Skeletal muscle satellite cell (primary cell): ENCODE measurements around the gene CD52.
"Not testable (repeated sequence)": the region's sequence is repeated elsewhere in the genome, so short reads cannot be mapped to it uniquely, and the experiment has no call there.

Experiments used
- H3K27me3 ChIP-seq: 2 replicates; pipeline ENCODE4 v1.7.0; 2013; ENCODE audit warnings: low read length; ENCODE audit not compliant: control insufficient read depth, insufficient read depth
- H3K36me3 ChIP-seq: 2 replicates; pipeline ENCODE4 v1.7.0; 2013; ENCODE audit warnings: mild to moderate bottlenecking, control low read depth, low read length; ENCODE audit not compliant: insufficient read depth
- H3K4me1 ChIP-seq: 2 replicates; pipeline ENCODE4 v1.7.0; 2013; ENCODE audit warnings: low read length; ENCODE audit not compliant: control insufficient read depth, insufficient read depth
- H3K4me2 ChIP-seq: 2 replicates; pipeline ENCODE4 v1.7.0; 2013; ENCODE audit warnings: mild to moderate bottlenecking, low read length
- H3K4me3 ChIP-seq: 2 replicates; pipeline ENCODE4 v1.7.0; 2013; ENCODE audit warnings: low read length
- H3K9ac ChIP-seq: 2 replicates; pipeline ENCODE4 v1.7.0; 2013; ENCODE audit warnings: mild to moderate bottlenecking, low read depth, low read length, moderate library complexity
- H3K9me3 ChIP-seq: replicated peaks from 2 replicates; pipeline ENCODE4 v1.7.0; 2013; ENCODE audit warnings: mild to moderate bottlenecking, control low read depth, low read length

CD52 gene

GRCh38 chr1:26307966-26308899 lies 9.5 kb upstream of the CD52 start:
- H3K9ac ChIP-seq, H3K4me2 ChIP-seq, H3K4me3 ChIP-seq, H3K27me3 ChIP-seq, H3K9me3 ChIP-seq, H3K36me3 ChIP-seq: not testable (repeated sequence)
- peaks cover 11% of the 10 kb centered on the region for H3K4me1 ChIP-seq

GRCh38 chr1:26314501-26314900 lies 3.3 kb upstream of the CD52 start:
- peaks cover 9% of the 10 kb centered on the region for H3K27me3 ChIP-seq
- H3K4me1 ChIP-seq: peaks cover 8% of the 10 kb centered on the region
- no peaks in the 10 kb centered on the region for H3K36me3 ChIP-seq
- H3K9ac ChIP-seq: no peak overlapping the region
- H3K4me2 ChIP-seq: no peak overlapping the region
- no peaks in the 10 kb centered on the region for H3K9me3 ChIP-seq
- no peak overlapping the region for H3K4me3 ChIP-seq

GRCh38 chr1:26315874-26316850 lies 1.6 kb upstream of the CD52 start:
- no peaks in the 10 kb centered on the region for H3K36me3 ChIP-seq
- no peak overlapping the region for H3K4me2 ChIP-seq
- H3K27me3 ChIP-seq: peaks cover 9% of the 10 kb centered on the region
- H3K4me3 ChIP-seq: no peak overlapping the region
- H3K9ac ChIP-seq: no peak overlapping the region
- H3K4me1 ChIP-seq: peaks cover 10% of the 10 kb centered on the region
- H3K9me3 ChIP-seq: no peaks in the 10 kb centered on the region

GRCh38 chr1:26317146-26317545 lies 612 bp upstream of the CD52 start:
- Histone ChIP-seq H3K27me3 (peaks cover 3% of the 10 kb centered on the region), H3K9ac (no peak overlapping the region), H3K4me2 (no peak overlapping the region), H3K4me3 (no peak overlapping the region), H3K36me3 (no peaks in the 10 kb centered on the region), H3K4me1 (peaks cover 13% of the 10 kb centered on the region), H3K9me3 (no peaks in the 10 kb centered on the region)

- peaks cover 3% of the 10 kb centered on the region for H3K27me3 ChIP-seq
- H3K9me3 ChIP-seq: no peaks in the 10 kb centered on the region
- no peak overlapping the region for H3K9ac ChIP-seq
- H3K4me2 ChIP-seq: no peak overlapping the region
- H3K36me3 ChIP-seq: no peaks in the 10 kb centered on the region
- peaks cover 13% of the 10 kb centered on the region for H3K4me1 ChIP-seq
- H3K4me3 ChIP-seq: no peak overlapping the region
These were observed 743 bp downstream of the CD52 start for GRCh38 chr1:26318338-26319064.

- Histone ChIP-seq H3K4me1 (peaks cover 13% of the 10 kb centered on the region), H3K36me3 (no peaks in the 10 kb centered on the region), H3K9ac (peak overlapping the region; percentile 44), H3K9me3 (no peaks in the 10 kb centered on the region), H3K4me3 (no peak overlapping the region), H3K4me2 (peak overlapping the region; percentile 43), H3K27me3 (peaks cover 15% of the 10 kb centered on the region)
These were observed 3.1 kb downstream of the CD52 start for GRCh38 chr1:26320896-26321295.

- Histone ChIP-seq H3K9ac (peak overlapping the region; percentile 44), H3K36me3 (no peaks in the 10 kb centered on the region), H3K4me1 (peaks cover 13% of the 10 kb centered on the region), H3K27me3 (peaks cover 15% of the 10 kb centered on the region), H3K4me3 (no peak overlapping the region), H3K4me2 (peak overlapping the region; percentile 43), H3K9me3 (no peaks in the 10 kb centered on the region)
These were observed 3.7 kb downstream of the CD52 start for GRCh38 chr1:26321315-26322041.

- Histone ChIP-seq H3K4me3 (no peak overlapping the region), H3K9me3 (no peaks in the 10 kb centered on the region), H3K4me2 (no peak overlapping the region), H3K4me1 (peaks cover 13% of the 10 kb centered on the region), H3K9ac (no peak overlapping the region), H3K27me3 (peaks cover 19% of the 10 kb centered on the region), H3K36me3 (no peaks in the 10 kb centered on the region)
These were observed 4.2 kb downstream of the CD52 start for GRCh38 chr1:26322042-26322331.

- Histone ChIP-seq H3K9ac (no peak overlapping the region), H3K9me3 (no peaks in the 10 kb centered on the region), H3K4me1 (peaks cover 10% of the 10 kb centered on the region), H3K27me3 (peaks cover 24% of the 10 kb centered on the region), H3K4me3 (no peak overlapping the region), H3K4me2 (no peak overlapping the region), H3K36me3 (no peaks in the 10 kb centered on the region)
These were observed 5.6 kb downstream of the CD52 start for GRCh38 chr1:26323382-26323781.

- no peaks in the 10 kb centered on the region for H3K36me3 ChIP-seq
- no peak overlapping the region for H3K9ac ChIP-seq
These were observed 6.8 kb downstream of the CD52 start for GRCh38 chr1:26324550-26324949.

More at GRCh38 chr1:26324550-26324949, 6.8 kb downstream of the CD52 start:
- Histone ChIP-seq H3K4me3 (no peak overlapping the region), H3K4me2 (no peak overlapping the region), H3K27me3 (peaks cover 28% of the 10 kb centered on the region), H3K9me3 (no peaks in the 10 kb centered on the region), H3K4me1 (peaks cover 5% of the 10 kb centered on the region)
